Measurements from ENCODE around the gene KCTD15.
"Not testable (repeated sequence)": the region's sequence is repeated elsewhere in the genome, so short reads cannot be mapped to it uniquely, and the experiment has no call there.

The KCTD15 gene

DNA sequence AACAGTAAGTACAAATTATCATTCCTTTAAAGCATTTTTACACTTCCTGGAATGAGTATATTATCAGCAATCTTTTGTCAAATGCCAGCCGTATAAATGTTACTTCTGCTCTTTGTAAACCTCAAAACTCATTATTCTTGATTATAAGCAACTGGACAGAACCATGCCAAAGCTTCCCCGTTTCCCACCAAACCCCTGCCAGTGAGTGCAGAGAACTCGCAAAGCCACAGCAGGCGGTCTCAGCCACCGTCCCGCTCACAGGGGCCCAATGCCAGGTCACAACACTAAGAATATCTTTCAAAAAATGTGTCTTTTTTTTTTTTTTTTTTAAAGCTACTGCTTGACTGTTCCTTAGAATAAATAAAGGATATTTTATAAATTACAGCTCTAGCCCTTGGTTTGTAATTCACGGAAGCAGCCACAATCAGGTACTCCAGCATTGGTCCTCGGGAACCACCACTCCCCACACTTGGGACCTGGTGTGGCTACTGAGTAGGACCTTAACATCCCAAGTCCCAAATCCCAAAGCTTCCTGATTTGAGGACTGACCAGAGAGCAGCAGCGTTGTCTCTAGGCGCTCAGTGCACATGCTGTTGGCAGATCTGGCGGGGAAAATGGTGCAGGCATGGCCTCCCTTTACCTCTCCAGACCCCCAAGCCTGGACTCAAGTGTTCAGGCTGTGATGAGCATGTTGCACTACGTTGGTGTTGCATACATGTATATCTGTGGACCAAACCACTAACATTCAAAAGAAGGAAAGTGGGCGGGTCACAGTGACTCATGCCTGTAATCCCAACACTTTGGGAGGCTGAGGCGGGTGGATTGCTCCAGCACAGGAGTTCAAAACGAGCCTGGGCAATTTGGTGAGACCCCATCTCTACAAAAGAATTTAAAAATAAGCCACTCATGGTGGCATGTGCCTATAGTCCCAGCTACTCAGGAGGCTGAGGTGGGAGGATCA, 19.0 kb downstream of the KCTD15 start:
- TF ChIP-seq CTCF (IDR thresholded peaks at IDR 0.05; ENCODE audit: low read depth, low read length): no peak
- H3K4me3 ChIP-seq (ENCODE audit: low read depth, low read length): no peak overlapping the region

DNA sequence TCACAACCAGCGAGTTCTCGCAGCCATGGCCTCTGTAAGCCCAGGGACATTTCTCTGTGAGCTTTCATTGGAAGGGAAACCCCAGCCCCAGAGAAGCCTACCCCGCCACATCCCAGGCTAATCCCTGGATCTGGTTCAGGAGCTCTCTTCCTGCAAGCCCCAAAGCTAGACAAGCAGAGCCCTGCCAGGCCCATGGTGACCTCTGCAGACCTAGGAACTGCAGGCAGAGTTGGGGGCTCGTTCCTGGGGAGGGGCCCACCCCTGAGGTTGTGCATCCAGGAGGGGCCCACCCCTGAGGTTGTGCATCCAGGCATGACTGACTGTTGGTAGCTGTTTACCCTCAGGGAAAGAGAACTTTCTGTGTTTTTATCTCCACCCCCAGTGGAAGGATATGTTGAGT, 21.7 kb downstream of the KCTD15 start:
- no peak for TF ChIP-seq CTCF (IDR thresholded peaks at IDR 0.05; ENCODE audit: low read depth, low read length)
- no peak overlapping the region for H3K4me3 ChIP-seq (ENCODE audit: low read depth, low read length)

DNA sequence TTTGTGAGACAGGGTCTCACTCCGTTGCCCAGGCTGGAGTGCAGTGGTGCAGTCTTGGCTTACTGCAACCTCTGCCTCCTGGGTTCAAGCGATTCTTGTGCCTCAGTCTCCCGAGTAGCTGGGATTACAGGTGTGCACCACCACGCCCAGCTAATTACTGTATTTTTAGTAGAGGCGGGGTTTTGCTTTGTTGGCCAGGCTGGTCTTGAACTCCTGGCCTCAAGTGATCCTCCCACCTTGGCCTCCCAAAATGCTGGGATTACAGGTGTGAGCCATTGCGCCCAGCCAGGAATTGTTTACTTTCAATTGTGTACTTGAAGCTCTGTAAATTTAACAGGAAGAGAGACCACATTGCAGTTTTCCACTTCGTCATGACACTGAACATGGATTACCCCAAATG, 22.4 kb downstream of the KCTD15 start:
- H3K4me3 ChIP-seq (ENCODE audit: low read depth, low read length): not testable (repeated sequence)

- TF ChIP-seq CTCF (IDR thresholded peaks at IDR 0.05; ENCODE audit: low read depth, low read length): no peak
- H3K4me3 ChIP-seq (ENCODE audit: low read depth, low read length): no peak overlapping the region
These were observed 22.8 kb downstream of the KCTD15 start for GRCh38 chr19:33819506-33819879.

DNA sequence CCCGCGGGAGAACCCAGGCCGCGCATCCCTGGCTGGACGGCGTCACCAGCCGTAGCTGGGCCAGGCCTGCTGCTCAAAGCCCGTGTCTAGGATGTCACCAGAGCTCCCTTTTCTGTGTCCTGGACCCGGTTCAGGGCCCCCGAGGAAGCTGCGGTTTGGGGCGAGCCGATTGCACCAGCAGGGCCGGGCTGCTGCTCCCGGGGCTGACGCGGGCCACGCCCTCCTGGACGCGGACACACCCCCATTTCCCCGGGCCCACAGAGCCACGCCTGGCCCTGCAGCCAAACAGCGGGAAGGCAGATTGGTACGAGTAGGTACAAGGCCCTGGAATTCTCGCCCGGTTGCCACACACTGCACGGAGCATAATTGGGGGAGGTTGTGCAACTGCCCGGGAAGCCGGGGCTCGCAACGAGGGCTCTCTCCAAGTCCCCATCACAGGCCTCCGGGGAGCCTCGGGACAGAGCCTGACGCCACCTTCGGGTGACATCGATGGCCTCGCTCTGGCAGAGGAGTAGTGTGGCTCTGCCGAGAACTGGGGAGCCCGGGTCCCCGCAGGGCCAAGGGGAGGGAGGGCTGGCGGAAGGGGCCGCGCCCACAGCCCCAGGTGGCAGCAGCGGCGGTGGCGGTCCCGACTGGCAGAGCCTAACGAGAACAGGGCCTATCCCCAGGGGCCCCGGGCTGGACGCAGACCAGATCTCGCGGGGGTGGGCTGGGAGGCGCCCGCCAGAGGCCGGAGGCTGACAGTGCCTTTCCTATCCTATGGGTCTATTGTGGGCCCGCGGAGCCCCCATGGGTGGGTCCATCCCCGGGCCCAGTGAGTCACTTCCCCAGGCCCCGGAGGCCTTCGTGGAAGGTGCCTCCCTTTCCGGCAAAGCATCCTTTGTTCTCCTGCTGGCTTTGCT, 23.5 kb downstream of the KCTD15 start:
- no peak for TF ChIP-seq CTCF (IDR thresholded peaks at IDR 0.05; ENCODE audit: low read depth, low read length)
- no peak overlapping the region for H3K4me3 ChIP-seq (ENCODE audit: low read depth, low read length)

- H3K4me3 ChIP-seq (ENCODE audit: low read depth, low read length): no peak overlapping the region
- no peak for TF ChIP-seq CTCF (IDR thresholded peaks at IDR 0.05; ENCODE audit: low read depth, low read length)
These were observed 25.2 kb downstream of the KCTD15 start for GRCh38 chr19:33821871-33822270.

- TF ChIP-seq CTCF (IDR thresholded peaks at IDR 0.05; ENCODE audit: low read depth, low read length): no peak
- no peak overlapping the region for H3K4me3 ChIP-seq (ENCODE audit: low read depth, low read length)
These were observed 26.7 kb downstream of the KCTD15 start for GRCh38 chr19:33823341-33823740.
